ENCODE measurements around the gene FBLN7. TPM values are rescaled to one million over a fixed set of nuclear protein-coding genes. Genes with fewer than 3 reads are reported as not detected.

FBLN7 gene
- total and polyA plus RNA-seq, 2 of the 8 experiments (the other 6 are each of a cell fraction or from before 2014, with no cell fraction given): 0.30 to 0.77 TPM

DNA sequence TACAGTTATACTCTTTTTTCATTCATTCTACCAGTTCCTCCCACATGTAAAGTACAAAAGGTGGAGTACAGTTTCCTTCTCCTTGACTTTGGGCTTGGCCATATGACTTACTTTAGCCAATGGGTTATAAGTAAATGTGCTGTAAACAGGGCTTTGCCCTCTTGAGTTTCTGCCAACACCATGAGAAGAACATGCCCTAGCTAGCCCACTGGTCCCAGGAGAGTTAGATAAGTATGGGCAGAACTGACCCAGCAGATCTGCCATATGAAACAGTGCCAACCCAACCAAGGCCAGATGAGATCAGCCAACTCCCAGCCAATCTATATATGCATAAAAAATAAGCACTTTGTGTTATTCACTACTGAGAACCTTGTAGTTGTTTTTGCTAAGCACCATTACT, 91.2 kb downstream of the FBLN7 start:
- H3K4me2 ChIP-seq (ENCODE audit: insufficient read depth in 1 of 2, low read depth in 2 of 2, low read length in 2 of 2): no peak overlapping the region
- no peak for FAIRE-seq

More for the DNA sequence above, 91.2 kb downstream of the FBLN7 start:
- no peak overlapping the region for H2BK20ac ChIP-seq (ENCODE audit: low read length)
- H3K23ac ChIP-seq (ENCODE audit: insufficient read length): no peak overlapping the region
- no peak overlapping the region for H2BK12ac ChIP-seq (ENCODE audit: low read depth, low read length)
- H4K20me1 ChIP-seq (replicated peaks in 1 of 2; ENCODE audit: control insufficient read depth in 1 of 2, insufficient read depth in 2 of 2, low read length in 2 of 2): no peaks in the 10 kb centered on the region
- no peak overlapping the region for H3K9ac ChIP-seq (replicated peaks in 1 of 4; ENCODE audit: extremely low read depth in 1 of 4, low read depth in 3 of 4, low read length in 3 of 4)
- TF ChIP-seq SAP30 (IDR thresholded peaks at IDR 0.05; ENCODE audit: insufficient read depth, insufficient replicate concordance, low read length) (no peak), TEAD4 (IDR thresholded peaks at IDR 0.05; ENCODE audit: low read depth, low read length) (no peak), CEBPB (IDR thresholded peaks at IDR 0.05; ENCODE audit: low read depth, low read length) (no peak), SP4 (IDR thresholded peaks at IDR 0.05; ENCODE audit: low read length) (no peak), SIX5 (IDR thresholded peaks at IDR 0.05; ENCODE audit: low read depth, low read length) (no peak), NANOG (IDR thresholded peaks at IDR 0.05; ENCODE audit: insufficient read depth, low read depth, low read length, poor library complexity, severe bottlenecking) (no peak), CBX8 (IDR thresholded peaks at IDR 0.05; ENCODE audit: borderline replicate concordance, low read depth, low read length) (no peak), RAD21 (IDR thresholded peaks at IDR 0.05 in 1 of 2, conservative IDR thresholded peaks at IDR 0.05 in 1 of 2; ENCODE audit: low read depth in 2 of 2, low read length in 2 of 2) (no peak), ATF3 (IDR thresholded peaks at IDR 0.05; ENCODE audit: insufficient read depth, low read depth, low read length) (no peak), BRCA1 (IDR thresholded peaks at IDR 0.05; ENCODE audit: low read depth, low read length) (no peak), BACH1 (IDR thresholded peaks at IDR 0.05; ENCODE audit: low read length) (no peak), EP300 (IDR thresholded peaks at IDR 0.05; ENCODE audit: borderline replicate concordance in 1 of 2, low read depth in 2 of 2, low read length in 2 of 2) (no peak)
- TF ChIP-seq, protein P1, sequence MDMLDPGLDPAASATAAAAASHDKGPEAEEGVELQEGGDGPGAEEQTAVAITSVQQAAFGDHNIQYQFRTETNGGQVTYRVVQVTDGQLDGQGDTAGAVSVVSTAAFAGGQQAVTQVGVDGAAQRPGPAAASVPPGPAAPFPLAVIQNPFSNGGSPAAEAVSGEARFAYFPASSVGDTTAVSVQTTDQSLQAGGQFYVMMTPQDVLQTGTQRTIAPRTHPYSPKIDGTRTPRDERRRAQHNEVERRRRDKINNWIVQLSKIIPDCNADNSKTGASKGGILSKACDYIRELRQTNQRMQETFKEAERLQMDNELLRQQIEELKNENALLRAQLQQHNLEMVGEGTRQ (IDR thresholded peaks at IDR 0.05; ENCODE audit: low read length): no peak
- H3K14ac ChIP-seq (ENCODE audit: insufficient read length): no peak overlapping the region
- no peak overlapping the region for H2AFZ ChIP-seq (ENCODE audit: low read length)
- POLR2A ChIA-PET (ENCODE audit: partially characterized antibody): no interaction called here
- no peak overlapping the region for H2BK5ac ChIP-seq (ENCODE audit: low read depth, low read length)
- no peaks in the 10 kb centered on the region for H3K27me3 ChIP-seq (replicated peaks in 1 of 4; ENCODE audit: control insufficient read depth in 3 of 4, extremely low read depth in 1 of 4, insufficient read depth in 3 of 4, low read length in 3 of 4)
- no peak overlapping the region for H4K91ac ChIP-seq (replicated peaks; ENCODE audit: insufficient read length, low read length)
- no peak for DNase-seq (ENCODE audit: low read depth in 1 of 2, low spot score in 2 of 2)
- peaks cover 0 to 4% (median 0%) of the 10 kb centered on the region in 4 experiments; a peak in 1 of 8 replicates for H3K36me3 ChIP-seq (ENCODE audit: control insufficient read depth in 2 of 4, insufficient read depth in 4 of 4, low read length in 3 of 4)
- H3K4ac ChIP-seq (replicated peaks; ENCODE audit: insufficient read length, low read depth, low read length): no peak overlapping the region
- H3K23me2 ChIP-seq (ENCODE audit: low read depth, low read length): no peaks in the 10 kb centered on the region
- no peak overlapping the region for H2BK120ac ChIP-seq (replicated peaks; ENCODE audit: low read depth, low read length)
- H3K79me2 ChIP-seq (ENCODE audit: control insufficient read depth in 1 of 2, insufficient read depth in 2 of 2, low read length in 2 of 2): no peaks in the 10 kb centered on the region
- H2AK5ac ChIP-seq (ENCODE audit: low read depth, low read length): no peak overlapping the region
- no peaks in the 10 kb centered on the region for H3K4me1 ChIP-seq (replicated peaks in 1 of 4; ENCODE audit: control insufficient read depth in 3 of 4, insufficient read depth in 4 of 4, low read length in 3 of 4)
- H3K9me3 ChIP-seq (ENCODE audit: insufficient read depth in 2 of 2, low read depth in 1 of 2, low read length in 1 of 2): no peaks in the 10 kb centered on the region
- no peak overlapping the region for H3K4me3 ChIP-seq (ENCODE audit: extremely low read depth in 1 of 4, insufficient read depth in 2 of 4, low read depth in 3 of 4, low read length in 4 of 4)
- H3K27ac ChIP-seq (ENCODE audit: low read depth, low read length): no peak overlapping the region
- CTCF ChIA-PET (ENCODE audit: partially characterized antibody): interaction anchor here (1.0 kb wide), 1 partner anchor 30 kb away, joined by 4 read pairs; no protein-coding TSS in a partner anchor
- H3K56ac ChIP-seq (replicated peaks; ENCODE audit: insufficient read length, low read depth, low read length): no peak overlapping the region
- H4K5ac ChIP-seq (ENCODE audit: insufficient read length, low read depth, low read length): no peak overlapping the region
- H3K18ac ChIP-seq (ENCODE audit: extremely low read depth, low read length): no peak overlapping the region
- no peaks in the 10 kb centered on the region for H3K79me1 ChIP-seq (ENCODE audit: low read depth, low read length)
- H4K8ac ChIP-seq (ENCODE audit: extremely low read depth, insufficient read depth, low read length): no peak overlapping the region
- H2BK15ac ChIP-seq (ENCODE audit: low read length): no peak overlapping the region

All from H1 (cell line).